Measurements from ENCODE around the gene GDF7. TPM values are rescaled to one million over a fixed set of nuclear protein-coding genes. Genes with fewer than 3 reads are reported as not detected.

GDF7 gene
- total RNA-seq, 2 experiments from 2014 or later = not detected

GRCh38 chr2:20623741-20624155 is 43.2 kb upstream of the GDF7 start:
- Mint-ChIP-seq H3K4me3 (no peak overlapping the region), H3K27me3 (no peaks in the 10 kb centered on the region), H3K36me3 (ENCODE audit: low read depth) (no peaks in the 10 kb centered on the region), H3K9me3 (no peaks in the 10 kb centered on the region), H3K27ac (no peak overlapping the region), H3K4me1 (no peaks in the 10 kb centered on the region)
- ChIA-PET POLR2A (no interaction called here), CTCF (no interaction called here)
- no peak for DNase-seq

GRCh38 chr2:20624156-20624883 is 42.6 kb upstream of the GDF7 start:
- no peaks in the 10 kb centered on the region for H3K9me3 Mint-ChIP-seq
- DNase-seq = no peak
- no peak overlapping the region for H3K27ac Mint-ChIP-seq
- no peak overlapping the region for H3K4me3 Mint-ChIP-seq
- no peaks in the 10 kb centered on the region for H3K36me3 Mint-ChIP-seq (ENCODE audit: low read depth)
- H3K27me3 Mint-ChIP-seq = no peaks in the 10 kb centered on the region
- POLR2A ChIA-PET = no interaction called here
- H3K4me1 Mint-ChIP-seq = no peaks in the 10 kb centered on the region
- CTCF ChIA-PET = no interaction called here

GRCh38 chr2:20624884-20625485 is 42.0 kb upstream of the GDF7 start:
- no peaks in the 10 kb centered on the region for H3K4me1 Mint-ChIP-seq
- no peak overlapping the region for H3K4me3 Mint-ChIP-seq
- no peaks in the 10 kb centered on the region for H3K27me3 Mint-ChIP-seq
- no peaks in the 10 kb centered on the region for H3K36me3 Mint-ChIP-seq (ENCODE audit: low read depth)
- H3K9me3 Mint-ChIP-seq = no peaks in the 10 kb centered on the region
- POLR2A ChIA-PET = no interaction called here
- H3K27ac Mint-ChIP-seq = no peak overlapping the region
- no peak for DNase-seq
- CTCF ChIA-PET = interaction anchor here (1.5 kb wide), 1 partner anchor 25 kb away, joined by 4 read pairs; the partner anchor contains the start of gene HS1BP3

- Mint-ChIP-seq H3K4me3 (no peak overlapping the region), H3K9me3 (no peaks in the 10 kb centered on the region), H3K27me3 (no peaks in the 10 kb centered on the region), H3K36me3 (ENCODE audit: low read depth) (no peaks in the 10 kb centered on the region), H3K27ac (no peak overlapping the region), H3K4me1 (no peaks in the 10 kb centered on the region)
- ChIA-PET POLR2A (no interaction called here), CTCF (interaction anchor here (1.5 kb wide), 2 partner anchors 8 to 25 kb away, joined by 4 read pairs; partner anchors contain the start of gene HS1BP3)
- no peak for DNase-seq
These were observed 41.2 kb upstream of the GDF7 start for GRCh38 chr2:20625491-20626391.

- H3K9me3 Mint-ChIP-seq = no peaks in the 10 kb centered on the region
- ChIA-PET CTCF (interaction anchor here (0.8 to 1.5 kb wide), 3 partner anchors 8 to 24 kb away, joined by 4 read pairs; partner anchors contain the start of gene HS1BP3), POLR2A (no interaction called here)
- H3K4me3 Mint-ChIP-seq = no peak overlapping the region
- no peak overlapping the region for H3K27ac Mint-ChIP-seq
- no peaks in the 10 kb centered on the region for H3K4me1 Mint-ChIP-seq
- no peaks in the 10 kb centered on the region for H3K27me3 Mint-ChIP-seq
- no peak for DNase-seq
- no peaks in the 10 kb centered on the region for H3K36me3 Mint-ChIP-seq (ENCODE audit: low read depth)
These were observed 40.6 kb upstream of the GDF7 start for GRCh38 chr2:20626392-20626697.

- Mint-ChIP-seq H3K9me3 (no peaks in the 10 kb centered on the region), H3K4me3 (no peak overlapping the region), H3K27ac (no peak overlapping the region), H3K36me3 (ENCODE audit: low read depth) (no peaks in the 10 kb centered on the region), H3K4me1 (no peaks in the 10 kb centered on the region), H3K27me3 (no peaks in the 10 kb centered on the region)
- ChIA-PET CTCF (interaction anchor here (0.8 to 1.5 kb wide), 3 partner anchors 9 to 24 kb away, joined by 4 read pairs; partner anchors contain the start of gene HS1BP3), POLR2A (no interaction called here)
- no peak for DNase-seq
These were observed 40.0 kb upstream of the GDF7 start for GRCh38 chr2:20626698-20627513.

GRCh38 chr2:20627712-20628380 is 39.1 kb upstream of the GDF7 start:
- CTCF ChIA-PET = interaction anchor here (0.6 to 1.3 kb wide), 3 partner anchors 16 to 62 kb away, joined by 3 to 4 read pairs (median 3); no protein-coding TSS in a partner anchor
- H3K27ac Mint-ChIP-seq = no peak overlapping the region
- no peak overlapping the region for H3K4me3 Mint-ChIP-seq
- DNase-seq = no peak
- H3K4me1 Mint-ChIP-seq = no peaks in the 10 kb centered on the region
- H3K36me3 Mint-ChIP-seq (ENCODE audit: low read depth) = no peaks in the 10 kb centered on the region
- no peaks in the 10 kb centered on the region for H3K27me3 Mint-ChIP-seq
- POLR2A ChIA-PET = no interaction called here
- H3K9me3 Mint-ChIP-seq = no peaks in the 10 kb centered on the region

GRCh38 chr2:20629181-20629580 is 37.8 kb upstream of the GDF7 start:
- CTCF ChIA-PET = interaction anchor here (0.6 to 2.4 kb wide), 6 partner anchors 8 to 218 kb away, joined by 3 to 8 read pairs (median 3); partner anchors contain the start of gene HS1BP3
- DNase-seq = no peak
- no peak overlapping the region for H3K27ac Mint-ChIP-seq
- POLR2A ChIA-PET = no interaction called here
- H3K36me3 Mint-ChIP-seq (ENCODE audit: low read depth) = no peaks in the 10 kb centered on the region
- no peaks in the 10 kb centered on the region for H3K4me1 Mint-ChIP-seq
- no peaks in the 10 kb centered on the region for H3K9me3 Mint-ChIP-seq
- H3K27me3 Mint-ChIP-seq = no peaks in the 10 kb centered on the region
- H3K4me3 Mint-ChIP-seq = no peak overlapping the region

GRCh38 chr2:20629581-20630171 is 37.3 kb upstream of the GDF7 start:
- Mint-ChIP-seq H3K9me3 (no peaks in the 10 kb centered on the region), H3K27ac (no peak overlapping the region), H3K4me3 (no peak overlapping the region), H3K36me3 (ENCODE audit: low read depth) (no peaks in the 10 kb centered on the region), H3K4me1 (no peaks in the 10 kb centered on the region), H3K27me3 (no peaks in the 10 kb centered on the region)
- no peak for DNase-seq
- POLR2A ChIA-PET = no interaction called here
- CTCF ChIA-PET = interaction anchor here (0.6 to 2.4 kb wide), 5 partner anchors 8 to 218 kb away, joined by 3 to 8 read pairs (median 3); partner anchors contain the start of gene HS1BP3

- no peaks in the 10 kb centered on the region for H3K4me1 Mint-ChIP-seq
- H3K27me3 Mint-ChIP-seq = no peaks in the 10 kb centered on the region
- H3K27ac Mint-ChIP-seq = no peak overlapping the region
- CTCF ChIA-PET = interaction anchor here (1.1 to 2.4 kb wide), 4 partner anchors 11 to 219 kb away, joined by 3 to 9 read pairs (median 6); partner anchors contain the start of gene HS1BP3
- no peak for DNase-seq
- no peaks in the 10 kb centered on the region for H3K36me3 Mint-ChIP-seq (ENCODE audit: low read depth)
- POLR2A ChIA-PET = no interaction called here
- no peaks in the 10 kb centered on the region for H3K9me3 Mint-ChIP-seq
- H3K4me3 Mint-ChIP-seq = no peak overlapping the region
These were observed 36.0 kb upstream of the GDF7 start for GRCh38 chr2:20630967-20631366.

GRCh38 chr2:20631617-20632307 is 35.2 kb upstream of the GDF7 start:
- no peak for DNase-seq
- no peaks in the 10 kb centered on the region for H3K9me3 Mint-ChIP-seq
- no peak overlapping the region for H3K4me3 Mint-ChIP-seq
- no peak overlapping the region for H3K27ac Mint-ChIP-seq
- CTCF ChIA-PET = interaction anchor here (1.1 to 1.7 kb wide), 3 partner anchors 10 to 20 kb away, joined by 3 to 9 read pairs (median 5); partner anchors contain the start of gene HS1BP3
- POLR2A ChIA-PET = no interaction called here
- H3K36me3 Mint-ChIP-seq (ENCODE audit: low read depth) = no peaks in the 10 kb centered on the region
- H3K4me1 Mint-ChIP-seq = no peaks in the 10 kb centered on the region
- no peaks in the 10 kb centered on the region for H3K27me3 Mint-ChIP-seq

Data from activated CD4-positive, alpha-beta T cell treated with anti-CD3 and anti-CD28 coated beads, Interleukin-2, amount 10 ng/mL, durations not matched to agents 7 days and 5 days (primary cell).